Neural cell (in vitro differentiated cells): ENCODE data around the gene MPEG1. TPM values are rescaled to one million over a fixed set of nuclear protein-coding genes. Genes with fewer than 3 reads are reported as not detected.

Experiments used
- H2AFZ ChIP-seq: fragments of 200-600, 300-800 bp; sonication (generic), shearing (Covaris generic); 2 replicates; pipeline ENCODE4 v1.6.0; 2014; ENCODE audit warnings: low read depth, mild to moderate bottlenecking, antibody characterized with exemption, low read length, moderate library complexity
- H3F3A ChIP-seq: fragments of 200-600 bp; shearing (Covaris generic); 2 replicates; pipeline ENCODE4 v1.6.1; 2016; ENCODE audit warnings: mild to moderate bottlenecking, moderate library complexity, mixed read lengths, antibody characterized with exemption, low read length; ENCODE audit not compliant: insufficient read depth, poor library complexity, severe bottlenecking
- H3K27ac ChIP-seq: fragments of 200-600, 300-800 bp; sonication (generic), shearing (Covaris generic); 2 replicates; pipeline ENCODE4 v1.5.1; 2014; ENCODE audit warnings: mild to moderate bottlenecking, low read length, moderate library complexity
- H3K27me3 ChIP-seq: fragments of 300-800, 200-600 bp; sonication (generic), shearing (Covaris generic); 2 replicates; pipeline ENCODE4 v1.6.0; 2014; ENCODE audit warnings: mild to moderate bottlenecking, low read depth, low read length, moderate library complexity; ENCODE audit not compliant: insufficient read depth
- H3K36me3 ChIP-seq: fragments of 300-800, 200-600 bp; sonication (generic), shearing (Covaris generic); 2 replicates; pipeline ENCODE4 v1.5.1; 2014; ENCODE audit warnings: mild to moderate bottlenecking, antibody characterized with exemption, low read length, moderate library complexity; ENCODE audit not compliant: insufficient read depth
- H3K4me2 ChIP-seq: fragments of 300-800, 200-600 bp; sonication (generic), shearing (Covaris generic); 2 replicates; pipeline ENCODE4 v1.6.0; 2014; ENCODE audit warnings: mild to moderate bottlenecking, low read length
- H3K4me3 ChIP-seq: fragments of 300-800, 200-600 bp; sonication (generic), shearing (Covaris generic); 2 replicates; pipeline ENCODE4 v1.5.1; 2014; ENCODE audit warnings: mild to moderate bottlenecking, low read length, moderate library complexity
- H3K79me2 ChIP-seq: fragments of 200-600 bp; shearing (Covaris generic); replicated peaks from 2 replicates; pipeline ENCODE4 v1.6.0; 2014; ENCODE audit warnings: mild to moderate bottlenecking, low read length, moderate library complexity; ENCODE audit not compliant: insufficient read depth
- H3K9ac ChIP-seq: fragments of 300-800, 200-600 bp; sonication (generic), shearing (Covaris generic); 2 replicates; pipeline ENCODE4 v1.6.1; 2016; ENCODE audit warnings: mild to moderate bottlenecking, low read length, mixed read lengths
- H3K9me2 ChIP-seq: fragments of 200-600 bp; shearing (Covaris generic); 2 replicates; pipeline ENCODE4 v1.6.1; 2016; ENCODE audit warnings: mild to moderate bottlenecking, low read length, mixed read lengths; ENCODE audit not compliant: insufficient read depth
- H3K9me3 ChIP-seq: fragments of 200-600, 300-800 bp; sonication (generic), shearing (Covaris generic); 2 replicates; pipeline ENCODE4 v1.6.1; 2016; ENCODE audit warnings: mild to moderate bottlenecking, mixed run types, low read length, moderate library complexity, mixed read lengths
- H4K20me1 ChIP-seq: fragments of 200-600 bp; shearing (Covaris generic); 2 replicates; pipeline ENCODE4 v1.6.1; 2016; ENCODE audit warnings: mild to moderate bottlenecking, mixed run types; ENCODE audit not compliant: insufficient read depth
- EP300 ChIP-seq: fragments of 450-650 bp; conservative IDR thresholded peaks from 2 replicates; pipeline ENCODE4 v1.6.1; 2014; ENCODE audit warnings: antibody characterized with exemption, mild to moderate bottlenecking, moderate library complexity; ENCODE audit not compliant: poor library complexity, severe bottlenecking
- EZH2 ChIP-seq: fragments of 200-600, 300-800 bp; shearing (Covaris generic), sonication (generic); IDR thresholded peaks from 2 replicates; pipeline ENCODE4 v1.6.1; 2014; ENCODE audit warnings: antibody characterized with exemption, low read length, borderline replicate concordance, mild to moderate bottlenecking; ENCODE audit not compliant: insufficient read depth, poor library complexity, severe bottlenecking
- MXI1 ChIP-seq: fragments of 450-650 bp; conservative IDR thresholded peaks from 2 replicates; pipeline ENCODE4 v1.6.1; 2014; ENCODE audit warnings: antibody characterized with exemption, mild to moderate bottlenecking; ENCODE audit not compliant: poor library complexity, severe bottlenecking
- POLR2AphosphoS5 ChIP-seq: IDR thresholded peaks from 2 replicates; pipeline ENCODE4 v1.6.1; 2012
- RAD21 ChIP-seq: fragments of 450-650 bp; conservative IDR thresholded peaks from 2 replicates; pipeline ENCODE4 v1.6.1; 2014; ENCODE audit warnings: antibody characterized with exemption, mild to moderate bottlenecking, moderate library complexity
- SMC3 ChIP-seq: fragments of 450-650 bp; conservative IDR thresholded peaks from 2 replicates; pipeline ENCODE4 v1.6.1; 2014; ENCODE audit warnings: antibody characterized with exemption, mild to moderate bottlenecking, moderate library complexity; ENCODE audit not compliant: poor library complexity
- TAF1 ChIP-seq: IDR thresholded peaks from 2 replicates; pipeline ENCODE4 v1.6.1; 2012; ENCODE audit warnings: low read depth
- polyA plus RNA-seq: library from polyadenylated mRNA; depleted of rRNA; stranded (reverse); fragments of >200 nt; gene quantifications from 2 replicates; pipeline ENCODE4 v1.2.3, GENCODE V29; 2014
- TF ChIP-seq, protein P1 (sequence below): fragments of 450-650 bp; IDR thresholded peaks from 2 replicates; pipeline ENCODE4 v1.5.1; 2014; ENCODE audit warnings: antibody characterized with exemption, mild to moderate bottlenecking, moderate library complexity; ENCODE audit not compliant: poor library complexity, severe bottlenecking
- TF ChIP-seq, protein P2 (sequence below): IDR thresholded peaks from 2 replicates; pipeline ENCODE4 v1.6.1; 2012; ENCODE audit warnings: borderline replicate concordance

The MPEG1 gene
- polyA plus RNA-seq, 1 donor from 2014 or later: 0.21 TPM

DNA sequence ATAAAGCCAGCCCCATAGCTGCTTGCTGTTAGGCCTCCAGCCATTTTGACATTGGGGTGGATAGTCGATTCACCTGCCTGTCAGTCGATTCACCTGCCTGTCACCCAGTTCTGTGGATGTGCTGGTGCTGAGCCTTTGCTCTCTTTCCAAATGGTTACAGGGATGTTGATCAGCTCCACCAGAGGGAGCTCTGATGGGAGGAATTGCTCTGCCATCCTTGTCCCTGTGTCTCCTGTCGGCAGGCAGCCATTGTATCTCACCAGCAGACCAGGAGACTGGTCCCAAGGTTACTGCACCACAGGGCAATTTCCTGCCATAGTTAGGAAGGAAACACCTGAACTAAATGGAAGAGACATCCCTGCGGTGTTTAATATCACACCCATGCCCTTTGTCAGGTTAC lies 6.1 kb downstream of the MPEG1 start:
- TF ChIP-seq MXI1: no peak
- peak; percentile 24 for TF ChIP-seq SMC3
- TF ChIP-seq, protein P1, sequence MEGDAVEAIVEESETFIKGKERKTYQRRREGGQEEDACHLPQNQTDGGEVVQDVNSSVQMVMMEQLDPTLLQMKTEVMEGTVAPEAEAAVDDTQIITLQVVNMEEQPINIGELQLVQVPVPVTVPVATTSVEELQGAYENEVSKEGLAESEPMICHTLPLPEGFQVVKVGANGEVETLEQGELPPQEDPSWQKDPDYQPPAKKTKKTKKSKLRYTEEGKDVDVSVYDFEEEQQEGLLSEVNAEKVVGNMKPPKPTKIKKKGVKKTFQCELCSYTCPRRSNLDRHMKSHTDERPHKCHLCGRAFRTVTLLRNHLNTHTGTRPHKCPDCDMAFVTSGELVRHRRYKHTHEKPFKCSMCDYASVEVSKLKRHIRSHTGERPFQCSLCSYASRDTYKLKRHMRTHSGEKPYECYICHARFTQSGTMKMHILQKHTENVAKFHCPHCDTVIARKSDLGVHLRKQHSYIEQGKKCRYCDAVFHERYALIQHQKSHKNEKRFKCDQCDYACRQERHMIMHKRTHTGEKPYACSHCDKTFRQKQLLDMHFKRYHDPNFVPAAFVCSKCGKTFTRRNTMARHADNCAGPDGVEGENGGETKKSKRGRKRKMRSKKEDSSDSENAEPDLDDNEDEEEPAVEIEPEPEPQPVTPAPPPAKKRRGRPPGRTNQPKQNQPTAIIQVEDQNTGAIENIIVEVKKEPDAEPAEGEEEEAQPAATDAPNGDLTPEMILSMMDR: peak; percentile 36
- H2AFZ ChIP-seq: no peak overlapping the region
- H3K9me3 ChIP-seq: no peaks in the 10 kb centered on the region
- H3F3A ChIP-seq: no peaks in the 10 kb centered on the region
- no peaks in the 10 kb centered on the region for H3K9me2 ChIP-seq
- no peaks in the 10 kb centered on the region for H4K20me1 ChIP-seq
- H3K36me3 ChIP-seq: peaks cover 9% of the 10 kb centered on the region
- no peak overlapping the region for H3K27ac ChIP-seq
- no peak overlapping the region for H3K9ac ChIP-seq
- no peaks in the 10 kb centered on the region for H3K27me3 ChIP-seq
- H3K4me2 ChIP-seq: no peak overlapping the region
- no peak overlapping the region for H3K4me3 ChIP-seq
- no peaks in the 10 kb centered on the region for H3K79me2 ChIP-seq

DNA sequence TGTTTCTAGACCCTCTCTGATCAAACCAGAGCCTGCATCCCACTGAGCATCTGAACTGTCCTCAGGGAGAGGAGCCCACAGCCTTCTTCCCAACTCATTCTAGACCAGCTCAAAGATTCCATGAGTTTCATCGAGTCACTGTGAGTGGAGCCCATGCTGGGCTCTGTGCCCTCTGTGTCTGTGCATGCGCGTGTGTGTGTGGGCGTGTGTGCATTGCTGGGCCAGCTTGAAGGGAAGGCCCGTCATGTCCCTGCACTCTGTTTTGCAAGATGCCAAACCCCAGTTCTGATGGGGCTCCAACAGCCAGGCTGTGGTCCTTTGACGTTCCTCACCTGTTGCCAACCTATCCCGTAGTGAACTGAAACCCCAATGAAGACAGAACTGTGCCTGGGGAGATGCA lies 7.1 kb downstream of the MPEG1 start:
- Histone ChIP-seq H2AFZ (no peak overlapping the region), H3F3A (no peaks in the 10 kb centered on the region), H3K36me3 (peaks cover 9% of the 10 kb centered on the region), H3K9ac (no peak overlapping the region), H3K27me3 (no peaks in the 10 kb centered on the region), H4K20me1 (no peaks in the 10 kb centered on the region), H3K9me2 (no peaks in the 10 kb centered on the region), H3K79me2 (no peaks in the 10 kb centered on the region), H3K27ac (no peak overlapping the region), H3K9me3 (no peaks in the 10 kb centered on the region), H3K4me3 (no peak overlapping the region), H3K4me2 (no peak overlapping the region)
- TF ChIP-seq POLR2AphosphoS5: no peak
- TF ChIP-seq, protein P1: no peak
- no peak for TF ChIP-seq EP300
- no peak for TF ChIP-seq MXI1
- no peak for TF ChIP-seq TAF1
- TF ChIP-seq, protein P2, sequence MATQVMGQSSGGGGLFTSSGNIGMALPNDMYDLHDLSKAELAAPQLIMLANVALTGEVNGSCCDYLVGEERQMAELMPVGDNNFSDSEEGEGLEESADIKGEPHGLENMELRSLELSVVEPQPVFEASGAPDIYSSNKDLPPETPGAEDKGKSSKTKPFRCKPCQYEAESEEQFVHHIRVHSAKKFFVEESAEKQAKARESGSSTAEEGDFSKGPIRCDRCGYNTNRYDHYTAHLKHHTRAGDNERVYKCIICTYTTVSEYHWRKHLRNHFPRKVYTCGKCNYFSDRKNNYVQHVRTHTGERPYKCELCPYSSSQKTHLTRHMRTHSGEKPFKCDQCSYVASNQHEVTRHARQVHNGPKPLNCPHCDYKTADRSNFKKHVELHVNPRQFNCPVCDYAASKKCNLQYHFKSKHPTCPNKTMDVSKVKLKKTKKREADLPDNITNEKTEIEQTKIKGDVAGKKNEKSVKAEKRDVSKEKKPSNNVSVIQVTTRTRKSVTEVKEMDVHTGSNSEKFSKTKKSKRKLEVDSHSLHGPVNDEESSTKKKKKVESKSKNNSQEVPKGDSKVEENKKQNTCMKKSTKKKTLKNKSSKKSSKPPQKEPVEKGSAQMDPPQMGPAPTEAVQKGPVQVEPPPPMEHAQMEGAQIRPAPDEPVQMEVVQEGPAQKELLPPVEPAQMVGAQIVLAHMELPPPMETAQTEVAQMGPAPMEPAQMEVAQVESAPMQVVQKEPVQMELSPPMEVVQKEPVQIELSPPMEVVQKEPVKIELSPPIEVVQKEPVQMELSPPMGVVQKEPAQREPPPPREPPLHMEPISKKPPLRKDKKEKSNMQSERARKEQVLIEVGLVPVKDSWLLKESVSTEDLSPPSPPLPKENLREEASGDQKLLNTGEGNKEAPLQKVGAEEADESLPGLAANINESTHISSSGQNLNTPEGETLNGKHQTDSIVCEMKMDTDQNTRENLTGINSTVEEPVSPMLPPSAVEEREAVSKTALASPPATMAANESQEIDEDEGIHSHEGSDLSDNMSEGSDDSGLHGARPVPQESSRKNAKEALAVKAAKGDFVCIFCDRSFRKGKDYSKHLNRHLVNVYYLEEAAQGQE: no peak
- TF ChIP-seq SMC3: no peak
- TF ChIP-seq RAD21: no peak
- no peak for TF ChIP-seq EZH2
